Lower leg skin (tissue), 4 donors: ENCODE results near the gene COL4A2. TPM values are rescaled to one million over a fixed set of nuclear protein-coding genes. Genes with fewer than 3 reads are reported as not detected.

Source experiments
- DNase-seq, 2 donors: peaks; one replicate each; pipeline ENCODE4 v3.0.0-alpha.2; 2019; ENCODE audit warnings: low spot score in 2 of 2
- H3K4me3 ChIP-seq: fragments of 200-600 bp; sonication (generic); 2 replicates; pipeline ENCODE4 v1.5.1; 2017; ENCODE audit warnings: mild to moderate bottlenecking, low read depth; ENCODE audit not compliant: poor library complexity, severe bottlenecking
- POLR2A ChIP-seq, 2 donors: fragments of 450-650 bp; IDR thresholded peaks; one replicate each; pipeline ENCODE4 v1.6.1; 2016 to 2017; ENCODE audit warnings: antibody characterized with exemption in 2 of 2, mild to moderate bottlenecking in 1 of 2, moderate library complexity in 1 of 2
- WGBS, 2 donors: methylation state at CpG; one replicate each; pipeline ENCODE4 v1.1.5; 2018; 5-methylcytosine and 5-hydroxymethylcytosine counted together
- intact Hi-C: fragments of 100-400 bp; cut with DNase I; formaldehyde crosslinking; loops from one replicate; pipeline ENCODE4 v1.15.0; 2023; ENCODE audit warnings: low total_unique reads
- total RNA-seq, 4 donors: library from RNA; depleted of rRNA; stranded (reverse); fragments of >200 nt; gene quantifications; one replicate each; pipeline ENCODE4 v1.1.0, GENCODE V29; 2016
- TF ChIP-seq, protein P1 (sequence below), 3 donors: fragments of 450-650 bp; IDR thresholded peaks; one replicate each; pipeline ENCODE4 v1.5.1; 2016; ENCODE audit warnings: antibody characterized with exemption in 3 of 3, mild to moderate bottlenecking in 3 of 3, moderate library complexity in 2 of 3

Gene COL4A2
- total RNA-seq, 4 donors from 2014 or later = 40.8 to 119 (median 58.9) TPM

DNA sequence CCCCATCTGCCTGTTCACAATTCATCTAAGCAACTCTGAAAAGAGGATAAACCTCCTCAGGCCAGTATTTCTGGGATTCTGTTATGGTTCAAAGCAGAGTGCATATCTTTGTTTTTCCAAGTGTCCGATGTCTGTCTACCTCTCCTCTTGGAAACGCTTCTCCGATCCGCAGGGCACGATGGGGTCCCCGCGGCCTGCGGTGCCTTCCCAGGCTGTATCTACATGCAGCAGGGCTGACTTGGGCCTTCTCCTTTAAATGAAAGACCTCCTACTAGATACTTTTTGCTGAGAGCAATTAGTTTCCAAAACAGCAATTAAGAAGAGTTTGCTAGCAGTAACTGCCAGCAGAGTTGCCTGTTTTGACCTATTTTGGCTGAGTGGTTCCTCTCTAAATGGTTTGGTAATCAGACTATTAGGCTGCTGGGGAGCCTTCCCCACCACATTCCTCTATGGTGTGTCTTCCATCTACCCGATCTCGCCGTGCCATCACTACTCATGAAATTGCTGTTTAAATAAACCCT is 23.5 kb downstream of the COL4A2 start:
- intact Hi-C loops = no loop called here
- DNase-seq = no peak
- no peak overlapping the region for H3K4me3 ChIP-seq
- WGBS, 2 donors = 85 to 88% methylated on average over 11 of the region's 11 CpGs
- no peak for TF ChIP-seq POLR2A (IDR thresholded peaks at IDR 0.05)
- TF ChIP-seq, protein P1, sequence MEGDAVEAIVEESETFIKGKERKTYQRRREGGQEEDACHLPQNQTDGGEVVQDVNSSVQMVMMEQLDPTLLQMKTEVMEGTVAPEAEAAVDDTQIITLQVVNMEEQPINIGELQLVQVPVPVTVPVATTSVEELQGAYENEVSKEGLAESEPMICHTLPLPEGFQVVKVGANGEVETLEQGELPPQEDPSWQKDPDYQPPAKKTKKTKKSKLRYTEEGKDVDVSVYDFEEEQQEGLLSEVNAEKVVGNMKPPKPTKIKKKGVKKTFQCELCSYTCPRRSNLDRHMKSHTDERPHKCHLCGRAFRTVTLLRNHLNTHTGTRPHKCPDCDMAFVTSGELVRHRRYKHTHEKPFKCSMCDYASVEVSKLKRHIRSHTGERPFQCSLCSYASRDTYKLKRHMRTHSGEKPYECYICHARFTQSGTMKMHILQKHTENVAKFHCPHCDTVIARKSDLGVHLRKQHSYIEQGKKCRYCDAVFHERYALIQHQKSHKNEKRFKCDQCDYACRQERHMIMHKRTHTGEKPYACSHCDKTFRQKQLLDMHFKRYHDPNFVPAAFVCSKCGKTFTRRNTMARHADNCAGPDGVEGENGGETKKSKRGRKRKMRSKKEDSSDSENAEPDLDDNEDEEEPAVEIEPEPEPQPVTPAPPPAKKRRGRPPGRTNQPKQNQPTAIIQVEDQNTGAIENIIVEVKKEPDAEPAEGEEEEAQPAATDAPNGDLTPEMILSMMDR (IDR thresholded peaks at IDR 0.05) = no peak

DNA sequence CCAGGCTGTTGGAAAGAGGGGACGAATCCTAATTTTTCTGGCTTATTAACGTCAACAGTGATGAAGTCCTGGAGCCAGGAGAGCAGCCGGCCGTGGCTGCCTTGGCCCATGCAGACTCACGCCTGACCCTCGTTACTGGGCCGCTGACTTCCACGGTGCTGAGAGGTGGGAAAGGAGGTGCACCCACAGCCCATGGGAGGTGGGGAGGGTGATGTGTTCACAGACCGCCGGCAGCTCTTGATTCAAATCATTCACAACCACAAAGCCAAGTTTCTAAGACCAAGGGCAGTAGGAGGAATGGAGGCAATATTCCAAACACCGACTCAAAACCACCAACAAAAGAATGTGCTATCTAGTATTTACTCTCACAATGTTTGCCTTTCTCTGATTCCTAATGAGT is 24.3 kb downstream of the COL4A2 start:
- DNase-seq = no peak
- H3K4me3 ChIP-seq = no peak overlapping the region
- intact Hi-C loops = no loop called here
- WGBS, 2 donors = 76 to 78% methylated on average over 11 of the region's 11 CpGs
- TF ChIP-seq, protein P1 (IDR thresholded peaks at IDR 0.05) = no peak
- TF ChIP-seq POLR2A (IDR thresholded peaks at IDR 0.05) = no peak

DNA sequence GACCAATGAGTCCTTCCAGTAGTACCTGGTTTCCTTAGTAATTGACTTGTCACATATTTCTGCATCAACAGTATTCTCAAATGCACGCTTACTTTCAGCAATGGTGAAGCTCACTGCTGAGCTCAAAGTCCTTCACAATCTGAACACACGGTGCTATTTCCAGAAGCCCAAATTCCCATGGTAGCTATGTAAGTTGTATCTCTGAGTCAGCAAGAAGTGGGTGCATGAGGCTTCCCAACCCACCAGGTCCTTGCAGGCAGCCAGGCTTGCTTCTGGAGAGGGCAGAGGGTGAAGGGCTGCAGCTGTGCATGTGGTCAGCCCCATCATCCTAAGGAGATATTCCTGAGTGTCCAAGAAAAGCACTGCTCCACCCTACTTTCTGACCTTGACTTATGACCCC is 25.7 kb downstream of the COL4A2 start:
- TF ChIP-seq, protein P1 (IDR thresholded peaks at IDR 0.05) = no peak
- no peak for TF ChIP-seq POLR2A (IDR thresholded peaks at IDR 0.05)
- 88 to 90% methylated on average over 2 of the region's 2 CpGs for WGBS, 2 donors
- no peak for DNase-seq
- intact Hi-C loops = no loop called here
- H3K4me3 ChIP-seq = no peak overlapping the region

DNA sequence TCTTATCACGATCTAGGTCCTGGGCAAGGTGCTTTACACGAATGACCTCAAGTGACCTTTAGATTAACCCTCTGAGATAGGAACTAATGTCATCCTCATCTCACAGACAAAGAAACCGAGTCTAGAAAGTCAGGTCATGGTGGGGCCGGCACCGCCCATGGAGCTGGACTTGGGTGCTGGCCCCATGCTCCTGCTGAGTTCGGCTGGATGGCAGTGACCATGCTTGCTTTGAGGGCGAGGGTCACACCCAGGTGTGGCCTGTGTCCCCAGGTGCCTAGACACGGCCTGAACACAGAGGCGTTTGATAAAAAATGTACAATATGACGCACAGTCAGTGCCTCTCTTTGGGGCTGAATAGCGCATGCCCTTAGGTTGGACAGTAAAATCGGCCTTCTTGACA is 26.8 kb downstream of the COL4A2 start:
- no peak overlapping the region for H3K4me3 ChIP-seq
- intact Hi-C loops = no loop called here
- WGBS, 2 donors = 95 to 96% methylated on average over 12 of the region's 12 CpGs
- DNase-seq = no peak
- TF ChIP-seq, protein P1 (IDR thresholded peaks at IDR 0.05) = no peak
- TF ChIP-seq POLR2A (IDR thresholded peaks at IDR 0.05) = no peak

DNA sequence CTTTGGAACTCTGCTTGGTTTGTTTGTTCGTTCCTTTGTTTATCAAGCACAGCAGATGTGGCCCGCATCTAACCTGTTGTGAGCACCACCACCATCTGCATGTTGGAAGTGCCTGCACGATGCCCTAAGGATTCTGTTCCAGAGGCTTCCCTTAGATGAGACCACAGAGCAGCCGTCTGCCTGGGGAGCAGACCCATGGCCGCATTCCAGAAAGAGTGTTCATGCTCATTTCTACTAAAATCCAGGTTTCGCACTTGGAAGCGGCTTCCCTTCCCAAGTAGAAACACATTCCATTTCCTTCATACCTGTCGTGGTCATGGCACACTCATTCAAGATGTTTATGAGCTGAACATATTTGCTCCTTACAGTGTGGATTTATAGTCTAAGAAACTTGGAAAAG is 27.2 kb downstream of the COL4A2 start:
- no peak overlapping the region for H3K4me3 ChIP-seq
- intact Hi-C loops = no loop called here
- TF ChIP-seq POLR2A (IDR thresholded peaks at IDR 0.05) = no peak
- TF ChIP-seq, protein P1 (IDR thresholded peaks at IDR 0.05) = no peak
- WGBS, 2 donors = 87 to 91% methylated on average over 8 of the region's 8 CpGs
- DNase-seq = no peak

DNA sequence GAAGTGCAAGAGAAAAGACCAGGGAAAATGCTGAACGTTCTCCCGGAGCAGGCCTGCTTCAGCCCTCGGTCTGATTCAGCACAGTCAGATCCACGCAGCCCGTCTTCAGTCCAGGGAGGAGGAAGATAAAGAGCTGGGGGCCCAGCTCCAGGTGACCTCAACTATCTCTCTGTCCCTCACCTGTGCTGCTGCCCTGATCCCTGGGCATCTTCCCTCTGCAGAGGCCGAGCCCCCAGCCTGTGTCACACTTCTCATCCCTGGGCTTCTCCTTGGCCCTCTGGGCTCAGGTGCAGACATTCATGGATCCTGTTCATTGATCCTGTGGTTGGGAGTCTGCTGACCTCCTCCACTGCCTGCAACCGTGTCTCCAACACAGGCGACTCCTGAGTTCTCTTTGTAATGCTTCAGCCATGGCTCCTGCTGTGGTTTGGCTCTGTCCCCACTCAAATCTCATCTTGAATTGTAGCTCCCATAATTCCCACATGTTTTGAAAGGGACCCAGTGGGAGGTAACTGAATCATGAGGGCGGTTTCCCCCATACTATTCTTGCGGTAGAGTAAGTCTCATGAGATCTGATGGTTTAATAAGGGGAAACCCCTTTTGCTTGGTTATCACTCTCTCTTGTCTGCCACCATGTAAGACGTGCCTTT is 27.9 kb downstream of the COL4A2 start:
- TF ChIP-seq POLR2A (IDR thresholded peaks at IDR 0.05) = no peak
- TF ChIP-seq, protein P1 (IDR thresholded peaks at IDR 0.05) = no peak
- 91% methylated on average over 11 of the region's 11 CpGs for WGBS, 2 donors
- intact Hi-C loops = no loop called here

More for the DNA sequence above, 27.9 kb downstream of the COL4A2 start:
- no peak overlapping the region for H3K4me3 ChIP-seq
- DNase-seq = no peak
